ENCODE data around the gene FBXL20. TPM values are rescaled to one million over a fixed set of nuclear protein-coding genes. Genes with fewer than 3 reads are reported as not detected.

Gene FBXL20
- total and polyA plus RNA-seq, 2 donors (not counting 3 experiments of a cell fraction or from before 2014, with no cell fraction given): 4.6 to 18.0 TPM

GRCh38 chr17:39429600-39429999 is 28.2 kb upstream of the FBXL20 start:
- H3K27ac ChIP-seq (ENCODE audit: insufficient read depth, low read depth, low read length): no peak overlapping the region
- no peak for DNase-seq (ENCODE audit: low read depth, low spot score)
- H3K36me3 ChIP-seq (ENCODE audit: control insufficient read depth in 2 of 2, extremely low read depth in 1 of 2, insufficient read depth in 2 of 2, low read length in 2 of 2): peaks cover 19 to 24% of the 10 kb centered on the region in 2 experiments
- H2AFZ ChIP-seq (ENCODE audit: low read depth, low read length): no peak overlapping the region
- no peak overlapping the region for H3K4me2 ChIP-seq (ENCODE audit: insufficient read depth, low read length)
- POLR2A ChIA-PET: no interaction called here
- no peak overlapping the region for H3K4me3 ChIP-seq (replicated peaks in 1 of 3; ENCODE audit: insufficient read depth in 1 of 3, low read depth in 1 of 3, low read length in 3 of 3)
- no peaks in the 10 kb centered on the region for H3K4me1 ChIP-seq (ENCODE audit: control insufficient read depth, extremely low read depth, insufficient read depth, low read length)
- no peaks in the 10 kb centered on the region for H4K20me1 ChIP-seq (replicated peaks; ENCODE audit: control insufficient read depth, extremely low read depth, insufficient read depth, low read length)
- H3K9ac ChIP-seq (replicated peaks; ENCODE audit: extremely low read depth, insufficient read depth, low read length): no peak overlapping the region
- no TSS peak for BruUV-seq (replicated peaks)
- dilution Hi-C loops (cut with MboI; ENCODE audit: extremely low pct_ligation_motif_present, low sequenced_read_pairs) (no loop called here), intact Hi-C loops (cut with micrococcal nuclease) (no loop called here)
- H3K9me3 ChIP-seq (replicated peaks; ENCODE audit: control insufficient read depth, insufficient read depth, low read length): no peaks in the 10 kb centered on the region
- CTCF ChIA-PET: no interaction called here
- no peaks in the 10 kb centered on the region for H3K27me3 ChIP-seq (ENCODE audit: control insufficient read depth in 2 of 2, insufficient read depth in 2 of 2, low read length in 2 of 2)
- H3K79me2 ChIP-seq (ENCODE audit: control insufficient read depth, insufficient read depth, low read length): no peaks in the 10 kb centered on the region
- no peak for FAIRE-seq
- TF ChIP-seq MYC (IDR thresholded peaks at IDR 0.05; ENCODE audit: low read depth, low read length) (no peak), GATA2 (IDR thresholded peaks at IDR 0.05; ENCODE audit: insufficient read depth, insufficient read length, low read depth, low read length) (no peak), POLR2A (IDR thresholded peaks at IDR 0.05; ENCODE audit: low read depth, low read length) (no peak), FOS (IDR thresholded peaks at IDR 0.05; ENCODE audit: borderline replicate concordance, insufficient read depth, low read length) (no peak), EZH2 (IDR thresholded peaks at IDR 0.05; ENCODE audit: borderline replicate concordance, low read depth, low read length, severe bottlenecking) (no peak), JUN (IDR thresholded peaks at IDR 0.05; ENCODE audit: borderline replicate concordance, insufficient read depth, insufficient read length, low read depth) (no peak), POLR2AphosphoS5 (IDR thresholded peaks at IDR 0.05; ENCODE audit: insufficient read depth, low read depth, low read length) (no peak)
- TF ChIP-seq, protein P1, sequence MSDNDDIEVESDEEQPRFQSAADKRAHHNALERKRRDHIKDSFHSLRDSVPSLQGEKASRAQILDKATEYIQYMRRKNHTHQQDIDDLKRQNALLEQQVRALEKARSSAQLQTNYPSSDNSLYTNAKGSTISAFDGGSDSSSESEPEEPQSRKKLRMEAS (IDR thresholded peaks at IDR 0.05; ENCODE audit: insufficient read depth, insufficient read length): no peak
- TF ChIP-seq, protein P2, sequence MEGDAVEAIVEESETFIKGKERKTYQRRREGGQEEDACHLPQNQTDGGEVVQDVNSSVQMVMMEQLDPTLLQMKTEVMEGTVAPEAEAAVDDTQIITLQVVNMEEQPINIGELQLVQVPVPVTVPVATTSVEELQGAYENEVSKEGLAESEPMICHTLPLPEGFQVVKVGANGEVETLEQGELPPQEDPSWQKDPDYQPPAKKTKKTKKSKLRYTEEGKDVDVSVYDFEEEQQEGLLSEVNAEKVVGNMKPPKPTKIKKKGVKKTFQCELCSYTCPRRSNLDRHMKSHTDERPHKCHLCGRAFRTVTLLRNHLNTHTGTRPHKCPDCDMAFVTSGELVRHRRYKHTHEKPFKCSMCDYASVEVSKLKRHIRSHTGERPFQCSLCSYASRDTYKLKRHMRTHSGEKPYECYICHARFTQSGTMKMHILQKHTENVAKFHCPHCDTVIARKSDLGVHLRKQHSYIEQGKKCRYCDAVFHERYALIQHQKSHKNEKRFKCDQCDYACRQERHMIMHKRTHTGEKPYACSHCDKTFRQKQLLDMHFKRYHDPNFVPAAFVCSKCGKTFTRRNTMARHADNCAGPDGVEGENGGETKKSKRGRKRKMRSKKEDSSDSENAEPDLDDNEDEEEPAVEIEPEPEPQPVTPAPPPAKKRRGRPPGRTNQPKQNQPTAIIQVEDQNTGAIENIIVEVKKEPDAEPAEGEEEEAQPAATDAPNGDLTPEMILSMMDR (IDR thresholded peaks at IDR 0.05; ENCODE audit: extremely low read depth in 1 of 2, insufficient read depth in 1 of 2, low read depth in 1 of 2, low read length in 2 of 2): no peak
- no peaks in the 10 kb centered on the region for H3K9me1 ChIP-seq (replicated peaks; ENCODE audit: control insufficient read depth, extremely low read depth, insufficient read depth, low read length)

Data from endothelial cell of umbilical vein (primary cell).